BLaER1 treated with 17β-estradiol and CSF1 and Interleukin-3, amounts not matched to agents 10 nM and 100 nM (cell line): Measurements from ENCODE around the gene SMAD3.

ENCODE experiments used
- H3K27ac ChIP-seq, 11 experiments: shearing (Covaris generic); formaldehyde crosslinking; 2 replicates each; pipeline ENCODE4 v1.8.1; 2022
- H3K27me3 ChIP-seq, 11 experiments: shearing (Covaris generic); formaldehyde crosslinking; 2 replicates each; pipeline ENCODE4 v1.8.1; 2022
- H3K36me3 ChIP-seq, 11 experiments: shearing (Covaris generic); formaldehyde crosslinking; 2 replicates each; pipeline ENCODE4 v1.8.1; 2022
- H3K4me1 ChIP-seq, 10 experiments: shearing (Covaris generic); formaldehyde crosslinking; 2 replicates each; pipeline ENCODE4 v1.8.1; 2022
- H3K4me2 ChIP-seq, 11 experiments: shearing (Covaris generic); formaldehyde crosslinking; 2 replicates each; pipeline ENCODE4 v1.8.1; 2022
- H3K4me3 ChIP-seq, 10 experiments: shearing (Covaris generic); formaldehyde crosslinking; 2 replicates each; pipeline ENCODE4 v1.8.1; 2022
- H3K9ac ChIP-seq, 11 experiments: shearing (Covaris generic); formaldehyde crosslinking; 2 replicates each; pipeline ENCODE4 v1.8.1; 2022
- H3K9me3 ChIP-seq, 11 experiments: shearing (Covaris generic); formaldehyde crosslinking; replicated peaks in 1 of 11; 2 replicates each; pipeline ENCODE4 v1.8.1; 2022
- H4K20me1 ChIP-seq, 11 experiments: shearing (Covaris generic); formaldehyde crosslinking; 2 replicates each; pipeline ENCODE4 v1.8.1; 2022
- Cebpa-rat ChIP-seq, 11 experiments: shearing (Covaris generic); IDR thresholded peaks; 2 replicates each; pipeline ENCODE4 v1.8.1; 2022

The SMAD3 gene

DNA sequence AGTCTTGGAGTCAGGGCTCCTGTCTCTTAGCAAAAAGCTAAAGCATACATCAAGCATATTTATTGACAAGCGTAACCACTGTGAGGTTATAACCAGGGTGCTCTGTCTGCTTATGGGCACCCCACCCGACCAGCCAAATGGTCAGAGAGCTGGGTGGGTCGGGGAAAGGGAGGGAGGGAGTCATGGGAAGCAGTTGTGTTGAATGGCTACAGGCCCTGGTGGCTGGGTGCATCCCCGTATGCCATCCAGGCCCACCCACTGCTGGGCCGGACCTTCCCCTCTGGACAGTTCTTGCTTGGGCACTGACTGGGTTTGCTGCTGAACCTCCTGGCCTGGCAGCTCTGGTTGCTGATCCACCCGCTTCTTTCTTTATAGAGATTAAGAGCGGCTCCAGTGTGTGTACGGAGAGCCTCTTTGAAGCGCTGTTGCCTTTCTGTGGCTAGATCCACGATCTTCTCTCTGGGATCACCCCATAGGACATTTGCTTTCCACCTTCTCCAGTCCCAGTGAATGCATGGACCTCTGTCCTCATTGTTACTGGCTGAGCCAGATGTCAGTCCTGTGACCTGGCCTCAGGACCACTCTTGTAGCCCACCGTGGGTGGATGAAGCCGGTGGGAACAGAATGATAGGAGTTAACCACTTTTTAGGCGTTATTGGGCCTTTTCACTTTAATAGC lies 59.6 kb downstream of the SMAD3 start:
- no peak for TF ChIP-seq Cebpa-rat (IDR thresholded peaks at IDR 0.05)
- Histone ChIP-seq H3K36me3 (peaks cover 25 to 82% (median 51%) of the 10 kb centered on the region in 11 experiments; a peak in 21 of 22 replicates), H3K9me3 (no peaks in the 10 kb centered on the region), H3K4me1 (peaks cover 97 to 100% (median 99%) of the 10 kb centered on the region in 10 experiments), H3K4me2 (peak overlapping the region; percentile 77 to 97 (median 91)), H3K9ac (peak overlapping the region; percentile 35 to 82 (median 57); a peak in 21 of 22 replicates), H4K20me1 (peaks cover 42 to 100% (median 79%) of the 10 kb centered on the region in 11 experiments; a peak in 21 of 22 replicates), H3K27me3 (no peaks in the 10 kb centered on the region), H3K27ac (peak overlapping the region; percentile 2 to 95 (median 73); a peak in 20 of 22 replicates), H3K4me3 (peak overlapping the region in 6 of 10 experiments; percentile 15 to 50 (median 42); a peak in 8 of 20 replicates)

DNA sequence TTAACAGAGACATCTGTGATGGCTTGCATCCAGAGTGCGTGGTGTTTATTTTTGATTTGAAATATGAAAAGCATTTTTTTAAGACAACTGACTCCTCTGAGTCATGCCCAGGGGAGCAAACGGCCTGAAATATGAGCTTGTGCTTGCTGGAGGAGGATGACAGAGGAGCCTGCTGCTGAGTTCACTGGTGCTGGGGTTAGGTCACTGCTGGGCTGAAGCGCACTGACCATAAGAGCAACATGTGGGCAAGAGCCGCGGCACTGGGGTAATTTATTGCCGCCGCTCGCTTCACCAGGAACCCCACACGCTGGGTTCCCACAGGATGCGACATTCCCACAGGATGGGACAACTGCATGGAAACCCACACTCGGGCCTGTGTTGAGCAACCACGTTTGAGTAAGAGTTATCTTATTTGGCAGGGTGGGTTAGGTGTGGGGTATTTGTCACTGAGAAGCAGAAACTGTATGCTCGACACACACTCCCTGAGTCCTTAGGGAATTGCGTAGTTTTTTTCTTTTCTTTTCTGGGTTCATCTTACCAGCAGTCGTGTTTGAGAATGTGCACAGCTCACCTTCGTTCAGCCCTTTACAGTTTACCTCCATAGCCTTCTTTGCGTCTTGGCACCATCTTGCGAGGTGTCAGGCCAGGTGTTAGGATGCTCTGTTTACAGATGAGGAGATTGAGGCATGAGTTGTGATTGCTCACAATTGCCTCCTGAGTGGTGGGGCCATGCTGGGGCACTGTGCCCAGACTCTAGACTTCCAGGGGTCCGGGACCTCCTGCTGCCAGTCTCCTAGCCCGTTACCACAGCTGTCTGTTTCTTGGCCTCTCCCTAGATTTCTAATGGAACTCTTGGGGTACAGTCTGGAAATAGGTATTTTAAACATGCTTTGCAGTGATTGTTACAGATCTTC lies 60.4 kb downstream of the SMAD3 start:
- Histone ChIP-seq H3K4me2 (peak overlapping the region; percentile 77 to 97 (median 91)), H4K20me1 (peaks cover 50 to 100% (median 87%) of the 10 kb centered on the region in 11 experiments; a peak in 21 of 22 replicates), H3K4me1 (peaks cover 97 to 100% (median 99%) of the 10 kb centered on the region in 10 experiments), H3K36me3 (peaks cover 31 to 90% (median 59%) of the 10 kb centered on the region in 11 experiments; a peak in 21 of 22 replicates), H3K27me3 (no peaks in the 10 kb centered on the region), H3K27ac (peak overlapping the region; percentile 2 to 95 (median 73); a peak in 20 of 22 replicates), H3K4me3 (peak overlapping the region in 7 of 10 experiments; percentile 15 to 50 (median 36); a peak in 11 of 20 replicates), H3K9ac (peak overlapping the region; percentile 35 to 82 (median 57); a peak in 21 of 22 replicates), H3K9me3 (no peaks in the 10 kb centered on the region)
- TF ChIP-seq Cebpa-rat (IDR thresholded peaks at IDR 0.05) = peak in 3 of 11 experiments; percentile 37 to 82 (median 76); a peak in 5 of 22 replicates

GRCh38 chr15:67126551-67127330 lies 61.3 kb downstream of the SMAD3 start:
- Histone ChIP-seq H3K9me3 (no peaks in the 10 kb centered on the region), H3K27me3 (no peaks in the 10 kb centered on the region), H3K4me2 (peak overlapping the region; percentile 77 to 97 (median 91)), H3K4me3 (peak overlapping the region in 7 of 10 experiments; percentile 11 to 50 (median 36); a peak in 7 of 20 replicates), H3K36me3 (peaks cover 35 to 97% (median 68%) of the 10 kb centered on the region in 11 experiments; a peak in 21 of 22 replicates), H3K9ac (peak overlapping the region in 10 of 11 experiments; percentile 35 to 82 (median 62); a peak in 16 of 22 replicates), H4K20me1 (peaks cover 59 to 100% (median 91%) of the 10 kb centered on the region in 11 experiments; a peak in 21 of 22 replicates), H3K4me1 (peaks cover 97 to 100% (median 99%) of the 10 kb centered on the region in 10 experiments), H3K27ac (peak overlapping the region in 10 of 11 experiments; percentile 48 to 95 (median 76); a peak in 18 of 22 replicates)
- no peak for TF ChIP-seq Cebpa-rat (IDR thresholded peaks at IDR 0.05)

- Histone ChIP-seq H4K20me1 (peaks cover 65 to 100% (median 94%) of the 10 kb centered on the region in 11 experiments), H3K4me2 (peak overlapping the region; percentile 77 to 97 (median 91)), H3K9ac (peak overlapping the region in 6 of 11 experiments; percentile 0 to 82 (median 78); a peak in 11 of 22 replicates), H3K4me1 (peaks cover 97 to 100% (median 99%) of the 10 kb centered on the region in 10 experiments), H3K4me3 (peak overlapping the region in 4 of 10 experiments; percentile 11 to 39 (median 22); a peak in 4 of 20 replicates), H3K9me3 (no peaks in the 10 kb centered on the region), H3K36me3 (peaks cover 35 to 97% (median 73%) of the 10 kb centered on the region in 11 experiments; a peak in 21 of 22 replicates), H3K27ac (peak overlapping the region in 10 of 11 experiments; percentile 4 to 95 (median 76); a peak in 16 of 22 replicates), H3K27me3 (no peaks in the 10 kb centered on the region)
- TF ChIP-seq Cebpa-rat (IDR thresholded peaks at IDR 0.05) = no peak
Observed at GRCh38 chr15:67127331-67127664, 61.9 kb downstream of the SMAD3 start.

- Histone ChIP-seq H3K27me3 (no peaks in the 10 kb centered on the region), H4K20me1 (peaks cover 72 to 100% (median 96%) of the 10 kb centered on the region in 11 experiments), H3K4me1 (peaks cover 97 to 100% (median 99%) of the 10 kb centered on the region in 10 experiments), H3K9ac (peak overlapping the region in 9 of 11 experiments; percentile 0 to 82 (median 37); a peak in 9 of 22 replicates), H3K9me3 (no peaks in the 10 kb centered on the region), H3K36me3 (peaks cover 35 to 96% (median 77%) of the 10 kb centered on the region in 11 experiments; a peak in 21 of 22 replicates), H3K4me3 (peak overlapping the region in 3 of 10 experiments; percentile 18 to 39 (median 27); a peak in 1 of 20 replicates), H3K27ac (peak overlapping the region in 9 of 11 experiments; percentile 4 to 95 (median 73); a peak in 14 of 22 replicates), H3K4me2 (peak overlapping the region; percentile 77 to 97 (median 91))
- TF ChIP-seq Cebpa-rat (IDR thresholded peaks at IDR 0.05) = no peak
Observed at GRCh38 chr15:67127965-67128364, 62.6 kb downstream of the SMAD3 start.

GRCh38 chr15:67130166-67130565 lies 64.8 kb downstream of the SMAD3 start:
- Histone ChIP-seq H3K27me3 (no peaks in the 10 kb centered on the region), H4K20me1 (peaks cover 91 to 100% (median 100%) of the 10 kb centered on the region in 11 experiments), H3K4me2 (peak overlapping the region; percentile 73 to 97 (median 89); a peak in 20 of 22 replicates), H3K9me3 (no peaks in the 10 kb centered on the region), H3K4me1 (peaks cover 97 to 100% (median 99%) of the 10 kb centered on the region in 10 experiments), H3K27ac (peak overlapping the region in 2 of 11 experiments; percentile 8 to 77; a peak in 4 of 22 replicates), H3K4me3 (no peak overlapping the region), H3K36me3 (peaks cover 32 to 96% (median 74%) of the 10 kb centered on the region in 11 experiments; a peak in 21 of 22 replicates), H3K9ac (peak overlapping the region in 1 of 11 experiments; percentile 13; a peak in 2 of 22 replicates)
- TF ChIP-seq Cebpa-rat (IDR thresholded peaks at IDR 0.05) = no peak
